Prostate gland (tissue), 2 donors: ENCODE results near the gene ALKAL2.

Experiments used
- POLR2A ChIP-seq: fragments of 450-650 bp; IDR thresholded peaks from one replicate; pipeline ENCODE4 v1.6.1; 2016; ENCODE audit warnings: antibody characterized with exemption, mild to moderate bottlenecking
- POLR2AphosphoS5 ChIP-seq: sonication (generic); formaldehyde crosslinking; IDR thresholded peaks from one replicate; pipeline ENCODE4 v1.6.1; 2017; ENCODE audit warnings: antibody characterized with exemption
- TF ChIP-seq, protein P1 (sequence below), 4 experiments: fragments of 200-600 bp in 2 of 4; fragments of 450-650 bp in 2 of 4; sonication (generic) in 2 of 4; IDR thresholded peaks; 1 replicate in 3 of 4; 2 replicates in 1 of 4; pipeline ENCODE4 v1.5.1; 2016 to 2019; ENCODE audit warnings: antibody characterized with exemption in 4 of 4, mild to moderate bottlenecking in 2 of 4, moderate library complexity in 2 of 4

DNA sequence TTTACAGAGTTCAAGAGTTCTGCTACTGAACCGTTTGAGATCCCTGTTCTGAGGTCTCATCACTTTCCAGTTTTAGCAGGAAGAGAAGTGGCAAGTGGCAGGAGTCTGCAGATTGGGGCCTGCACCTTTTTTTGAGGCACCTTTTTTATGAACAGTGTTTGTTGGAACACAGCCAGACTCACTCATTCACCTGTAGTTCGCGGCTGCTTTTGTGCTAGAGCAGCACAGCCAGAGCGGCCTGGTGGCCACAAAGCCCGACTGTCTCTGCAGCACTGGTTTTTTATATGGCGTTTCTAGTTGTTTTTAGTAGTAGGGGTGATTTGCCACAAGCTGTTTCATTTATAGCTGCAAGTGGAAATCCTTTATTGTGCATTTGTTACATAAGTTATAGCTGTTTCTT lies 14.6 kb downstream of the ALKAL2 start:
- TF ChIP-seq, protein P1, sequence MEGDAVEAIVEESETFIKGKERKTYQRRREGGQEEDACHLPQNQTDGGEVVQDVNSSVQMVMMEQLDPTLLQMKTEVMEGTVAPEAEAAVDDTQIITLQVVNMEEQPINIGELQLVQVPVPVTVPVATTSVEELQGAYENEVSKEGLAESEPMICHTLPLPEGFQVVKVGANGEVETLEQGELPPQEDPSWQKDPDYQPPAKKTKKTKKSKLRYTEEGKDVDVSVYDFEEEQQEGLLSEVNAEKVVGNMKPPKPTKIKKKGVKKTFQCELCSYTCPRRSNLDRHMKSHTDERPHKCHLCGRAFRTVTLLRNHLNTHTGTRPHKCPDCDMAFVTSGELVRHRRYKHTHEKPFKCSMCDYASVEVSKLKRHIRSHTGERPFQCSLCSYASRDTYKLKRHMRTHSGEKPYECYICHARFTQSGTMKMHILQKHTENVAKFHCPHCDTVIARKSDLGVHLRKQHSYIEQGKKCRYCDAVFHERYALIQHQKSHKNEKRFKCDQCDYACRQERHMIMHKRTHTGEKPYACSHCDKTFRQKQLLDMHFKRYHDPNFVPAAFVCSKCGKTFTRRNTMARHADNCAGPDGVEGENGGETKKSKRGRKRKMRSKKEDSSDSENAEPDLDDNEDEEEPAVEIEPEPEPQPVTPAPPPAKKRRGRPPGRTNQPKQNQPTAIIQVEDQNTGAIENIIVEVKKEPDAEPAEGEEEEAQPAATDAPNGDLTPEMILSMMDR (IDR thresholded peaks at IDR 0.05) = no peak
- TF ChIP-seq POLR2A (no peak), POLR2AphosphoS5 (no peak)
